Transverse colon (tissue), 3 donors: ENCODE data around the gene P3H3.

Experiments used
- CTCF ChIP-seq, 5 experiments: fragments of 200-600 bp in 3 of 5; fragments of 450-650 bp in 2 of 5; sonication (generic) in 3 of 5; IDR thresholded peaks; 1 replicate in 2 of 5; 2 replicates in 3 of 5; pipeline ENCODE4 v1.5.1; 2016 to 2017; ENCODE audit warnings: antibody characterized with exemption in 5 of 5, inconsistent platforms in 3 of 5, mild to moderate bottlenecking in 2 of 5, moderate library complexity in 1 of 5
- EP300 ChIP-seq: sonication (generic); formaldehyde crosslinking; IDR thresholded peaks from one replicate; pipeline ENCODE4 v1.6.1; 2017; ENCODE audit warnings: antibody characterized with exemption, low read depth
- POLR2A ChIP-seq: fragments of 450-650 bp; IDR thresholded peaks from one replicate; pipeline ENCODE4 v1.6.1; 2016; ENCODE audit warnings: antibody characterized with exemption, mild to moderate bottlenecking, moderate library complexity

DNA sequence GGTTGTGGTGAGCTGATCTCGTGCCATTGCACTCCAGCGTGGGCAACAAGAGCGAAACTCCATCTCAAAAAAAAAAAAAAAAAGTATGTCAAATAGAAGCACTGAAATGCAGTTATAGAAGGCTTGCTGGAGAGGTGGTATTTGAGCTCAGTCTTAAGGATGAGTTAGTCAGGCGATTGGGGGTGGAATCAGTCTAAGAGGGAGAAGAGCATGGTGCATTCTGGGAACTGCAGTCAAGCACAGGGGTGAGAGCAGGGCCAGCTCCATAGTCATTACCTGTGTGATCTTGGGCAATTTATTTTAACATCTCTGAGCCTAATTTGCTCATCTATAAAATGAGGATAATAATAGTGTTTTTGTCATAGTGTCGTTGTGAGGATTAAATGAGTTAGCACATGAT lies 6.7 kb downstream of the P3H3 start:
- no peak for TF ChIP-seq CTCF (IDR thresholded peaks at IDR 0.05)
- no peak for TF ChIP-seq POLR2A
- TF ChIP-seq EP300: no peak
